ENCODE data around the gene HEATR9. TPM values are rescaled to one million over a fixed set of nuclear protein-coding genes. Genes with fewer than 3 reads are reported as not detected.

HEATR9 gene
- total RNA-seq, 1 experiment from 2014 or later, result not detected

- ChIA-PET POLR2A (no interaction called here), CTCF (no interaction called here), RAD21 (ENCODE audit: low non-redundant PET in 1 of 2, low total read pairs in 2 of 2, uncharacterized antibody in 2 of 2, unreplicated experiment in 2 of 2) (no interaction called here)
- Histone ChIP-seq H3K36me3 (ENCODE audit: control insufficient read depth in 1 of 2, insufficient read depth in 2 of 2, low read length in 2 of 2) (no peaks in the 10 kb centered on the region), H4K20me1 (ENCODE audit: insufficient read depth) (no peaks in the 10 kb centered on the region), H3K9me3 (ENCODE audit: control insufficient read depth in 1 of 2, insufficient read depth in 1 of 2, low read depth in 1 of 2, low read length in 2 of 2) (no peaks in the 10 kb centered on the region), H3K9ac (ENCODE audit: low read length) (no peak overlapping the region), H3K79me2 (ENCODE audit: insufficient read depth, low read length) (no peaks in the 10 kb centered on the region), H3K4me3 (replicated peaks in 1 of 2; ENCODE audit: low read depth in 1 of 2, low read length in 2 of 2) (no peak overlapping the region), H3K27ac (ENCODE audit: low read depth, low read length) (no peak overlapping the region), H3K27me3 (ENCODE audit: insufficient read depth, low read length) (no peaks in the 10 kb centered on the region), H3K9me2 (ENCODE audit: insufficient read depth) (no peaks in the 10 kb centered on the region), H3K4me1 (ENCODE audit: control insufficient read depth in 1 of 2, insufficient read depth in 2 of 2, low read length in 2 of 2) (no peaks in the 10 kb centered on the region), H2AFZ (ENCODE audit: low read depth, low read length, poor library complexity, severe bottlenecking) (no peak overlapping the region), H3K4me2 (ENCODE audit: low read length) (no peak overlapping the region)
- intact Hi-C loops (cut with micrococcal nuclease), result no loop called here
- DNase-seq (ENCODE audit: low read depth, low spot score), result no peak
- TF ChIP-seq SRF (IDR thresholded peaks at IDR 0.05; ENCODE audit: low read depth) (no peak), ZBTB33 (IDR thresholded peaks at IDR 0.05; ENCODE audit: extremely low read depth, insufficient replicate concordance, low read length) (no peak), SP1 (IDR thresholded peaks at IDR 0.05; ENCODE audit: low read depth) (no peak), CEBPB (IDR thresholded peaks at IDR 0.05; ENCODE audit: low read depth) (no peak), ATF3 (IDR thresholded peaks at IDR 0.05) (no peak), POLR2A (IDR thresholded peaks at IDR 0.05; ENCODE audit: borderline replicate concordance, extremely low read depth, insufficient read depth, insufficient read length) (no peak), CTCF (IDR thresholded peaks at IDR 0.05 in 2 of 3, conservative IDR thresholded peaks at IDR 0.05 in 1 of 3; ENCODE audit: borderline replicate concordance in 1 of 3, insufficient read depth in 1 of 3, low read depth in 2 of 3, low read length in 2 of 3) (no peak), RAD21 (IDR thresholded peaks at IDR 0.05; ENCODE audit: low read depth) (no peak), ELF1 (IDR thresholded peaks at IDR 0.05; ENCODE audit: borderline replicate concordance, low read depth) (no peak), EZH2phosphoT487 (IDR thresholded peaks at IDR 0.05; ENCODE audit: borderline replicate concordance) (no peak), POLR2AphosphoS5 (IDR thresholded peaks at IDR 0.05; ENCODE audit: low read depth, low read length) (no peak), ZFX (IDR thresholded peaks at IDR 0.05) (no peak)
- ATAC-seq, result no peak
- no TSS peak for BruUV-seq (replicated peaks)
Measured at GRCh38 chr17:35889241-35889640, 20.6 kb upstream of the HEATR9 start.
